Measurements from ENCODE around the gene ADGRV1. TPM values are rescaled to one million over a fixed set of nuclear protein-coding genes. Genes with fewer than 3 reads are reported as not detected.

Gene ADGRV1
- total and polyA plus RNA-seq, 3 donors from 2014 or later, result 10.8 to 18.0 (median 12.6) TPM

GRCh38 chr5:90644132-90644531 is 85.5 kb downstream of the ADGRV1 start:
- H3K4me1 ChIP-seq, result no peaks in the 10 kb centered on the region
- H3K9me3 ChIP-seq, result no peaks in the 10 kb centered on the region
- intact Hi-C loops (cut with DNase I; ENCODE audit: low total_unique reads), result no loop called here
- TF ChIP-seq, protein P1, sequence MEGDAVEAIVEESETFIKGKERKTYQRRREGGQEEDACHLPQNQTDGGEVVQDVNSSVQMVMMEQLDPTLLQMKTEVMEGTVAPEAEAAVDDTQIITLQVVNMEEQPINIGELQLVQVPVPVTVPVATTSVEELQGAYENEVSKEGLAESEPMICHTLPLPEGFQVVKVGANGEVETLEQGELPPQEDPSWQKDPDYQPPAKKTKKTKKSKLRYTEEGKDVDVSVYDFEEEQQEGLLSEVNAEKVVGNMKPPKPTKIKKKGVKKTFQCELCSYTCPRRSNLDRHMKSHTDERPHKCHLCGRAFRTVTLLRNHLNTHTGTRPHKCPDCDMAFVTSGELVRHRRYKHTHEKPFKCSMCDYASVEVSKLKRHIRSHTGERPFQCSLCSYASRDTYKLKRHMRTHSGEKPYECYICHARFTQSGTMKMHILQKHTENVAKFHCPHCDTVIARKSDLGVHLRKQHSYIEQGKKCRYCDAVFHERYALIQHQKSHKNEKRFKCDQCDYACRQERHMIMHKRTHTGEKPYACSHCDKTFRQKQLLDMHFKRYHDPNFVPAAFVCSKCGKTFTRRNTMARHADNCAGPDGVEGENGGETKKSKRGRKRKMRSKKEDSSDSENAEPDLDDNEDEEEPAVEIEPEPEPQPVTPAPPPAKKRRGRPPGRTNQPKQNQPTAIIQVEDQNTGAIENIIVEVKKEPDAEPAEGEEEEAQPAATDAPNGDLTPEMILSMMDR (IDR thresholded peaks at IDR 0.05), result no peak
- no peak for TF ChIP-seq POLR2A (IDR thresholded peaks at IDR 0.05)
- no peaks in the 10 kb centered on the region for H3K27me3 ChIP-seq
- no peak overlapping the region for H3K4me3 ChIP-seq
- no peaks in the 10 kb centered on the region for H3K36me3 ChIP-seq (ENCODE audit: low read depth, missing control alignments)
- 80 to 89% methylated on average over 4 of the region's 4 CpGs for WGBS, 2 donors
- DNase-seq, result no peak
- no peak overlapping the region for H3K27ac ChIP-seq

DNA sequence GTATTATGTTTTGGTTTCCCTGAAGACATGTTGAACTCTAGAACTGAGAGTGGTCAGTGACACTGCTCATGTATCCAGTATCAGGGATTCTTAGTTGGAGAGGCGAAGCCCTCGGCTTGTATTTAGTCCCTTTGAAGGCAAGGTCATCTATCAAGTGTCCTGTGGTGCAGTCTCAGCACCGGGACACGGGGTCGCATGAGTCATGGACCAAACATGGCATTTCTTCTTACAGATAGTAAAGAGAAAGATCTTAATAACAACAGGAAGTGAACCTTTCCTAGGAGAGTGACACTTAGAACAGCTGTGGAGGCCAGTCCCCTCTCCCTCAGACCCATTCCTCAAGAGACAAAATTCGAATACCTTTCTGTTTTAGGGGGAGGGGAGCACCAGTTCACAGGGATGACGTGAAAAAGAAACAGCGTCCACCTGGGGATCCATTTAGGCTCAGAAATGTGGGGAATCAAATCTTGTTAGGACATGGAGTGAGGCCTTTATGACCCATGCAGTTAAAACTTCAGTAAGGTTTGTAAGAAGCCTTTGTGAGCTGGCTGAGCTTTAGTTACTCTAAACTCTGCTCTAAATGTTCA is 86.5 kb downstream of the ADGRV1 start:
- intact Hi-C loops (cut with DNase I; ENCODE audit: low total_unique reads), result no loop called here
- Histone ChIP-seq H3K4me1 (no peaks in the 10 kb centered on the region), H3K9me3 (no peaks in the 10 kb centered on the region), H3K36me3 (ENCODE audit: low read depth, missing control alignments) (no peaks in the 10 kb centered on the region), H3K27ac (no peak overlapping the region), H3K27me3 (no peaks in the 10 kb centered on the region), H3K4me3 (no peak overlapping the region)
- WGBS, 2 donors, result 61% methylated on average over 8 of the region's 8 CpGs
- no peak for DNase-seq
- TF ChIP-seq, protein P1 (IDR thresholded peaks at IDR 0.05), result no peak
- no peak for TF ChIP-seq POLR2A (IDR thresholded peaks at IDR 0.05)

DNA sequence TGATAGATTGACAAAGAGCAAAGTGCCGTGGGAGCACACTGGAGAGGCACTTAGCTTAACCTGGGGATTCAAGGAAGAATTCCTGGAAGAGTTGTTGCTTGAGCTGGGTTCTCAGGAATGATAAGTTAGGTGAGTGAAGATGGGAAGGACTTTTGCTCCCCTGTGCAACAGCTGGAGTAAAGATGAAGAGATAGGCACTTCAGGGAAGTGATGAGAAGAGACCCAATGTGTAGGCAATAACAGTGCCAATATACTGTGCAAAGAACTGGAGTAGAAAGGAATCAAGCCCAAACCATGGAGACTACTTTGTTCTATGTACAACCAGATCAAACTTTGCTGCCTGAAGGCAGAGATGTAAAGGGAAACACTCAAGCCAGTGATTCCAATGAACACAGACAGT is 92.2 kb downstream of the ADGRV1 start:
- H3K27ac ChIP-seq, result no peak overlapping the region
- H3K36me3 ChIP-seq (ENCODE audit: low read depth, missing control alignments), result no peaks in the 10 kb centered on the region
- H3K4me3 ChIP-seq, result no peak overlapping the region
- H3K4me1 ChIP-seq, result no peaks in the 10 kb centered on the region
- no peaks in the 10 kb centered on the region for H3K9me3 ChIP-seq
- H3K27me3 ChIP-seq, result no peaks in the 10 kb centered on the region
- TF ChIP-seq, protein P1 (IDR thresholded peaks at IDR 0.05), result no peak
- no peak for TF ChIP-seq POLR2A (IDR thresholded peaks at IDR 0.05)
- intact Hi-C loops (cut with DNase I; ENCODE audit: low total_unique reads), result no loop called here
- 91 to 93% methylated on average over 1 of the region's 1 CpG for WGBS, 2 donors
- DNase-seq, result no peak

- DNase-seq, result no peak
- Histone ChIP-seq H3K27me3 (no peaks in the 10 kb centered on the region), H3K4me1 (no peaks in the 10 kb centered on the region), H3K9me3 (no peaks in the 10 kb centered on the region), H3K36me3 (ENCODE audit: low read depth, missing control alignments) (no peaks in the 10 kb centered on the region), H3K4me3 (no peak overlapping the region), H3K27ac (no peak overlapping the region)
- 96 to 100% methylated on average over 2 of the region's 2 CpGs for WGBS, 2 donors
- TF ChIP-seq, protein P1 (IDR thresholded peaks at IDR 0.05), result no peak
- TF ChIP-seq POLR2A (IDR thresholded peaks at IDR 0.05), result no peak
- intact Hi-C loops (cut with DNase I; ENCODE audit: low total_unique reads), result no loop called here
Measured at GRCh38 chr5:90654215-90654614, 95.6 kb downstream of the ADGRV1 start.

- no peaks in the 10 kb centered on the region for H3K36me3 ChIP-seq (ENCODE audit: low read depth, missing control alignments)
- intact Hi-C loops (cut with DNase I; ENCODE audit: low total_unique reads), result no loop called here
- no peaks in the 10 kb centered on the region for H3K9me3 ChIP-seq
- TF ChIP-seq POLR2A (IDR thresholded peaks at IDR 0.05), result no peak
- TF ChIP-seq, protein P1 (IDR thresholded peaks at IDR 0.05), result no peak
- H3K4me1 ChIP-seq, result no peaks in the 10 kb centered on the region
- H3K4me3 ChIP-seq, result no peak overlapping the region
- H3K27me3 ChIP-seq, result no peaks in the 10 kb centered on the region
- WGBS, 2 donors, result 83 to 93% methylated on average over 1 of the region's 1 CpG
- no peak overlapping the region for H3K27ac ChIP-seq
- no peak for DNase-seq
Measured at GRCh38 chr5:90655423-90655822, 96.8 kb downstream of the ADGRV1 start.
